BLaER1 (cell line): ENCODE results near the gene SCPEP1.
"Not testable (repeated sequence)": the region's sequence is repeated elsewhere in the genome, so short reads cannot be mapped to it uniquely, and the experiment has no call there.

Experiments
- H3K27ac ChIP-seq: shearing (Covaris generic); formaldehyde crosslinking; 2 replicates; pipeline ENCODE4 v1.8.1; 2022
- H3K27me3 ChIP-seq: shearing (Covaris generic); formaldehyde crosslinking; 2 replicates; pipeline ENCODE4 v1.8.1; 2022
- H3K36me3 ChIP-seq: shearing (Covaris generic); formaldehyde crosslinking; 2 replicates; pipeline ENCODE4 v1.8.1; 2022
- H3K4me1 ChIP-seq: shearing (Covaris generic); formaldehyde crosslinking; 2 replicates; pipeline ENCODE4 v1.8.1; 2022
- H3K4me2 ChIP-seq: shearing (Covaris generic); formaldehyde crosslinking; 2 replicates; pipeline ENCODE4 v1.8.1; 2022
- H3K4me3 ChIP-seq: shearing (Covaris generic); formaldehyde crosslinking; 2 replicates; pipeline ENCODE4 v1.8.1; 2022
- H3K9ac ChIP-seq: shearing (Covaris generic); formaldehyde crosslinking; 2 replicates; pipeline ENCODE4 v1.8.1; 2022
- H3K9me3 ChIP-seq: shearing (Covaris generic); formaldehyde crosslinking; 2 replicates; pipeline ENCODE4 v1.8.1; 2022
- H4K20me1 ChIP-seq: shearing (Covaris generic); formaldehyde crosslinking; 2 replicates; pipeline ENCODE4 v1.8.1; 2022
- Cebpa-rat ChIP-seq: shearing (Covaris generic); IDR thresholded peaks from 2 replicates; pipeline ENCODE4 v1.8.1; 2022

The SCPEP1 gene

DNA sequence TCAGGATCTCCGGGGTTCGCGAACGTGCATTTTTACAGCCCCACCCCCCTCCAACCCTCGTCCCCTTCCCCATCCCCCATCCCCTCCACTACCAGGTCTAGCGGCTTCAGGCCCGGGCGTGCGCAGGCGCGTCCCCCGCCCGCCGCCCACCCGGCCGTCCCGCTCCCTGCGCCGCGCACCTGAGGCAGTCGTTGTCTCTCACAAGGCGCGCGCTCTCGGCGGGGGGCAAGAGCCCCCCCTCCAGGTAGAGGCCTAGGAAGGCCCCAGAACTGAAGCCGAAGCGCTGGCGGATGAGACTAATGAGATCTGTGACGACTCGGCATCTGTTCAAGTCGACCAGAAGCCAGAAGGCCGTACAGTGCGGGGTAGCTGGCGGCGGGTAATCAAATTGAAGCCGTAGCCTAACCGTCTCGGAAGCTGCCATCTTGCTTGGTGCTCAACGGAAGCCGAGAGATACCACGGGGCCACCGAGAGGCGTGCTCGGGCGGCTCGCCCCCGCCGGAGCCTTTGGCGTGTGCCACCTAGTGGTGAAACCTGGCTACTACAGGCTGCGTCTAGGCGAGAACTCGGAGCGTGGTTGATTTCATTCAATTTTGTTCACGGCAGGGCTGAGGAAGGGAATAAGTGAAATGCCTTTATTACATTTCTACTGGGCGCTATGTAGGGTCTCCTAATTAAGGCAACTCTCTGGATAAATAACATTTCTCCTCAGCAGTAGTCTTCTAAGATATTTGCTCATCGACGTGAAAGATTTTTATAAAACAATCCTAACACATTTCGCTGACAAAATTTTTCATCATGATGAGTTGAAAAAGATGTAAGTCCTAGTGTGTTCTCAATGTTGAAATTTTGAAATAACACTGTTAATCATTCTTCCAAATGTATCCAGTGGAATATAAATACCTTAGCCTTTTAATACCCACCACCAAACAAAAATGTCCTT, 17.1 kb upstream of the SCPEP1 start, which contains the start of gene COIL:
TSS of gene COIL (minus strand) at position 455 of the 943 bp plus-strand sequence. CDS start at position 424, 31 bp downstream.
- peaks cover 22% of the 10 kb centered on the region for H3K36me3 ChIP-seq
- H3K9me3 ChIP-seq: no peaks in the 10 kb centered on the region
- no peak for TF ChIP-seq Cebpa-rat
- H3K27ac ChIP-seq: peak within 1 kb of the TSS; percentile 99
- H3K4me3 ChIP-seq: peak within 1 kb of the TSS; percentile 81
- H3K4me2 ChIP-seq: peak within 1 kb of the TSS; percentile 89
- H3K9ac ChIP-seq: peak within 1 kb of the TSS; percentile 98
- peaks cover 22% of the 10 kb centered on the region for H3K4me1 ChIP-seq
- H4K20me1 ChIP-seq: peaks cover 12% of the 10 kb centered on the region
- no peaks in the 10 kb centered on the region for H3K27me3 ChIP-seq

DNA sequence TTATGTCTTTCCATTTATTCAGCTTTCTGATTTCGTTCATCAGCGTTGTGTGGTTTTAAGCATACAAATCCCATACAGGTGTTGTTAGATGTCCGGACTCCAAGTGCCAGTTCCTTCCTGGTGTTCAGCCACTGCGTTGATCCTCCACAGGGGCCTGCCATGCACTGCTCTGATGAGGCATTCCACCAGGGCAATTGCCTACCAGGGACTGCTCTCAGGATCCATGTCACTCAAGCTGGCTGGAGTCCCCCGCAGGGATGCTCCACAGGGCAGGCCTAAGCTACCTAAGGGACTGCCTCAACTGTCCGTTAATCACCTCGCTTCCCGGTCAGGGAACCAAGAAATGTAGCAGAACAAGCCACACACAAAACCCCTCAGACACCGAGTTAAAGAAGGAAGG, 12.7 kb upstream of the SCPEP1 start:
- not testable (repeated sequence) for H4K20me1 ChIP-seq, H3K36me3 ChIP-seq, H3K9me3 ChIP-seq, H3K9ac ChIP-seq, H3K27ac ChIP-seq, H3K4me3 ChIP-seq, H3K4me2 ChIP-seq, H3K27me3 ChIP-seq, H3K4me1 ChIP-seq

DNA sequence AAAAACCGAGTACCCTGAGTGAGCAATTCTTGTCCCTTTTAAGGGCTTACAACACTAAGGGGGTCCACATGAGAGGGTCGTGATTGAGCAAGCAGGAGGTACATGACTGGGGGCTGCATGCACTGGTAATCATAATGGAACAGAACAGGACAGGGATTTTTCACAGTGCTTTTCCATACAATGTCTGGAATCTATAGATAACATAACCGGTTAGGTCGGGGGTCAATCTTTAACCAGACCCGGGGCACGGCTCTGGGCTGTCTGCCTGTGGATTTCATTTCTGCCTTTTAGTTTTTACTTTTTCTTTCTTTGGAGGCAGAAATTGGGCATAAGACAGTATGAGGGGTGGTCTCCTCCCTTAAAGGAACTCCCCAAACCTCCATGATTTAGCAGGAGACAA, 12.2 kb upstream of the SCPEP1 start:
- H3K4me2 ChIP-seq, H3K4me1 ChIP-seq, H3K27me3 ChIP-seq, H3K4me3 ChIP-seq, H3K9ac ChIP-seq, H3K36me3 ChIP-seq, H4K20me1 ChIP-seq, H3K27ac ChIP-seq, H3K9me3 ChIP-seq: not testable (repeated sequence)

DNA sequence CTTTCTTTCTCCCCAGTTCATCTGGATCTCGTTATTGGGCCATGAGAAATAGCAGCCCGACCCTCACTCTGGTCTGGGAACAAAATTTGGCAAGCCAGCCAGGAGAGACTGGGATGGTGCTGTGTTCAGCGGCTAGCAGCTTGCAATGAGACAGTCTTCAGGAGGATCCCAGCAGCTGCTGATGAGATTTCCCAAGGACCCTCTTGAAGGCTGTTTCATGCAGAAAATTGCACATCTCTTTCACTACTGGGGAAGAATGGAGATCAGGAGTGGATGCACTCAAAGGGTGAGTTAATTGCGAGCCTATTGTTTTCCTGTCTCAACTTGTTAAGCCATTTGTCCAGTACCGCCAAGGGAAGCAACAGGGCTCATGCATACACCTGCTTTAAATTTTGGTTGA, 11.6 kb upstream of the SCPEP1 start:
- Histone ChIP-seq H3K9ac (no peak overlapping the region), H3K4me2 (no peak overlapping the region), H3K27ac (no peak overlapping the region), H3K4me3 (no peak overlapping the region), H3K27me3 (no peaks in the 10 kb centered on the region), H3K36me3 (no peaks in the 10 kb centered on the region), H4K20me1 (no peaks in the 10 kb centered on the region), H3K4me1 (peaks cover 4% of the 10 kb centered on the region; the same call in 1 of the 2 replicates), H3K9me3 (peaks cover 11% of the 10 kb centered on the region)
- TF ChIP-seq Cebpa-rat: no peak

GRCh38 chr17:56970974-56971373, 7.0 kb upstream of the SCPEP1 start:
- no peaks in the 10 kb centered on the region for H3K36me3 ChIP-seq
- H3K4me3 ChIP-seq: no peak overlapping the region
- H4K20me1 ChIP-seq: no peaks in the 10 kb centered on the region
- H3K4me2 ChIP-seq: no peak overlapping the region
- no peak overlapping the region for H3K9ac ChIP-seq
- TF ChIP-seq Cebpa-rat: no peak
- H3K9me3 ChIP-seq: peaks cover 31% of the 10 kb centered on the region
- no peak overlapping the region for H3K27ac ChIP-seq
- H3K27me3 ChIP-seq: no peaks in the 10 kb centered on the region
- no peaks in the 10 kb centered on the region for H3K4me1 ChIP-seq

DNA sequence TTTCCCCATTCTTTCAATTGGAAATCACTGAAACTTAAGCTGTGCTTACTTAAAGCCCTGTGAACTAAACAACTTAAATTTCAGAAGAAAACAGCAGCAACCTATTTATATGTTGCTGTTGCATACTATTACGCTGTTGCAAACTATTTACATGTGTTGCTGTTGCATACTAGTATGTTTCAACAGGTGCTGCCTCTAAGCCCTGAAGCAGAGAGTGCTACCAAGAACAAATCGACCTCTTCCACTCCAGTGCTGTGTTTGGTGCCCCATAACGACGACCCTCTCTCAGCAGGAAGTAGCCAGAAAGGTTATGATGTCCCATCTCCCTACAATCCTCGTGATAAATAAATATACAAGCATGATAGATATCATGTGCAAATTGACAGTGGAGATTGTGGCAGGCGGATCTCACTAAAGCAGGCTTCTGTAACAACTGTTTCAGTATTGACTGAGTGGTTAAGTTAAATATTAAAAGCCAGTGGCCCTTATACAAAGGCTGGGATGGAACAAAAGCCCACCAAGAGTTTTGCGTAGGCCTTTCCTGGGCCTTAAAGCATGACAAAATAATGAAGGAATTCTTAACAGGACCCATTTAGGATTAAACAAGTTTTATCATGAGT, 5.7 kb upstream of the SCPEP1 start:
- Histone ChIP-seq H3K4me3 (no peak overlapping the region), H3K9me3 (peaks cover 31% of the 10 kb centered on the region), H3K27me3 (no peaks in the 10 kb centered on the region), H3K27ac (no peak overlapping the region), H3K36me3 (no peaks in the 10 kb centered on the region), H3K9ac (no peak overlapping the region), H4K20me1 (no peaks in the 10 kb centered on the region), H3K4me2 (no peak overlapping the region), H3K4me1 (peaks cover 9% of the 10 kb centered on the region)
- no peak for TF ChIP-seq Cebpa-rat

DNA sequence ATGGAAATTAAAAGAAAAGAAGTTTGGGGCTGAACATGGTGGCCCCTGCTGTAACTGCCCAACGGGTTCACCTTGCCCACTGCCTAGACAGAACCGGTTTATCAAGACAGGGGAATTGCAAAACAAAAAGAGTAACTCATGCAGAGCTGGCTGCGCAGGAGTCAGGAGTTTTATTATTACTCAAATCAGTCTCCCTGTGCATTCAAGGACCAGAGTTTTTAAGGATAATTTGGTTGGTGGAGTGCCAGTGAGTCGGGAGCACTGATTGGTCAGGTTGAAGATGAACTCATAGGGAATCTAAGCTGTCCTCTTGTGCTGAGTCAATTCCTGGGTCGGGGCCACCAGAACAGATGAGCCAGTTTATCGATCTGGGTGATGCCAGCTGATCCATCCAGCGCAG, 4.4 kb upstream of the SCPEP1 start:
- Histone ChIP-seq H3K9ac (no peak overlapping the region), H3K27ac (no peak overlapping the region), H3K27me3 (no peaks in the 10 kb centered on the region), H3K9me3 (peaks cover 31% of the 10 kb centered on the region), H3K4me3 (no peak overlapping the region), H3K36me3 (no peaks in the 10 kb centered on the region), H4K20me1 (no peaks in the 10 kb centered on the region), H3K4me2 (no peak overlapping the region), H3K4me1 (peaks cover 12% of the 10 kb centered on the region)
- no peak for TF ChIP-seq Cebpa-rat

GRCh38 chr17:56974055-56974454, 3.9 kb upstream of the SCPEP1 start:
- H4K20me1 ChIP-seq: no peaks in the 10 kb centered on the region
- no peak overlapping the region for H3K9ac ChIP-seq
- H3K27ac ChIP-seq: no peak overlapping the region
- TF ChIP-seq Cebpa-rat: no peak
- no peaks in the 10 kb centered on the region for H3K36me3 ChIP-seq
- H3K27me3 ChIP-seq: no peaks in the 10 kb centered on the region
- H3K4me3 ChIP-seq: no peak overlapping the region
- H3K4me1 ChIP-seq: peaks cover 17% of the 10 kb centered on the region
- no peak overlapping the region for H3K4me2 ChIP-seq
- peaks cover 31% of the 10 kb centered on the region for H3K9me3 ChIP-seq

- Histone ChIP-seq H4K20me1 (no peaks in the 10 kb centered on the region), H3K27ac (no peak overlapping the region), H3K4me3 (no peak overlapping the region), H3K4me1 (peaks cover 33% of the 10 kb centered on the region), H3K4me2 (no peak overlapping the region), H3K9ac (no peak overlapping the region), H3K36me3 (no peaks in the 10 kb centered on the region; the same call in 1 of the 2 replicates), H3K27me3 (no peaks in the 10 kb centered on the region), H3K9me3 (peaks cover 27% of the 10 kb centered on the region)
- TF ChIP-seq Cebpa-rat: no peak
Measured at GRCh38 chr17:56975656-56976055, 2.3 kb upstream of the SCPEP1 start.

- Histone ChIP-seq H3K27ac (no peak overlapping the region; the same call in 1 of the 2 replicates), H3K9ac (peak overlapping the region; percentile 63; the same call in 1 of the 2 replicates)
Measured at GRCh38 chr17:56976941-56977608, 856 bp upstream of the SCPEP1 start.

More at GRCh38 chr17:56976941-56977608, 856 bp upstream of the SCPEP1 start:
- H3K4me3 ChIP-seq: peak overlapping the region; percentile 75
- H3K4me2 ChIP-seq: peak overlapping the region; percentile 74
- no peak for TF ChIP-seq Cebpa-rat
- no peaks in the 10 kb centered on the region for H3K27me3 ChIP-seq
- peaks cover 11% of the 10 kb centered on the region for H3K36me3 ChIP-seq
- H3K9me3 ChIP-seq: peaks cover 15% of the 10 kb centered on the region
- H4K20me1 ChIP-seq: no peaks in the 10 kb centered on the region
- H3K4me1 ChIP-seq: peaks cover 47% of the 10 kb centered on the region
